ENCODE data around the gene ZNF385B.
"Not testable (repeated sequence)": the region's sequence is repeated elsewhere in the genome, so short reads cannot be mapped to it uniquely, and the experiment has no call there.

Gene ZNF385B

DNA sequence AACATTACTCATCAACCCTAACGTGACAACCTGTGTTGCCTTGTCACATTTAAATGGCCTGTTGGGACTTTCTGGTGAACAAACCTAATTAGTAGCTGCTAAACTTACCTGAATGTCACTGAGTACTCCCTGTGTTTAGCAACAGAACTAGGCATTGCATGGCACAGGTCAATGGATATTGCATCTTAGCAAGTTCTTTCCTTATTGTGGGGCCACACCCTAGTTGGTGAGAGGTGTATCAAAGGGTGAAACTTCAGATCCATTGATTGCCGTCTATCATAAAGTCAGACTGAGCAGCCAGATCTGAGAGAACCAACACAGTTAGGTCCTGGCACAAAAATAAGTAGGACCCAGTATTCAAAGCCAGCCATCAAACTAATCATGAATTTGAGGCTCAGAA lies 29.8 kb upstream of the ZNF385B start:
- Histone ChIP-seq H3K4me2 (ENCODE audit: insufficient read depth, low read length) (no peak overlapping the region), H2AFZ (ENCODE audit: low read depth, low read length) (no peak overlapping the region), H4K20me1 (ENCODE audit: insufficient read depth, low read length) (no peaks in the 10 kb centered on the region), H3K36me3 (ENCODE audit: insufficient read depth, low read length) (no peaks in the 10 kb centered on the region), H3K9ac (ENCODE audit: low read depth, low read length) (no peak overlapping the region), H3K27ac (ENCODE audit: low read length) (no peak overlapping the region), H3K27me3 (ENCODE audit: insufficient read depth, low read length, poor library complexity) (peaks cover 8% of the 10 kb centered on the region), H3K4me3 (ENCODE audit: low read depth in 1 of 2, low read length in 2 of 2) (no peak overlapping the region), H3K4me1 (ENCODE audit: insufficient read depth, low read length) (no peaks in the 10 kb centered on the region), H3K79me2 (ENCODE audit: insufficient read depth, low read length) (no peaks in the 10 kb centered on the region), H3K9me3 (ENCODE audit: insufficient read depth, low read length, severe bottlenecking) (no peaks in the 10 kb centered on the region)
- no peak for DNase-seq
- TF ChIP-seq, protein P1, sequence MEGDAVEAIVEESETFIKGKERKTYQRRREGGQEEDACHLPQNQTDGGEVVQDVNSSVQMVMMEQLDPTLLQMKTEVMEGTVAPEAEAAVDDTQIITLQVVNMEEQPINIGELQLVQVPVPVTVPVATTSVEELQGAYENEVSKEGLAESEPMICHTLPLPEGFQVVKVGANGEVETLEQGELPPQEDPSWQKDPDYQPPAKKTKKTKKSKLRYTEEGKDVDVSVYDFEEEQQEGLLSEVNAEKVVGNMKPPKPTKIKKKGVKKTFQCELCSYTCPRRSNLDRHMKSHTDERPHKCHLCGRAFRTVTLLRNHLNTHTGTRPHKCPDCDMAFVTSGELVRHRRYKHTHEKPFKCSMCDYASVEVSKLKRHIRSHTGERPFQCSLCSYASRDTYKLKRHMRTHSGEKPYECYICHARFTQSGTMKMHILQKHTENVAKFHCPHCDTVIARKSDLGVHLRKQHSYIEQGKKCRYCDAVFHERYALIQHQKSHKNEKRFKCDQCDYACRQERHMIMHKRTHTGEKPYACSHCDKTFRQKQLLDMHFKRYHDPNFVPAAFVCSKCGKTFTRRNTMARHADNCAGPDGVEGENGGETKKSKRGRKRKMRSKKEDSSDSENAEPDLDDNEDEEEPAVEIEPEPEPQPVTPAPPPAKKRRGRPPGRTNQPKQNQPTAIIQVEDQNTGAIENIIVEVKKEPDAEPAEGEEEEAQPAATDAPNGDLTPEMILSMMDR (IDR thresholded peaks at IDR 0.05; ENCODE audit: borderline replicate concordance, extremely low read depth, low read length, poor library complexity, severe bottlenecking): no peak
- ATAC-seq (ENCODE audit: insufficient read depth, low read depth): no peak

DNA sequence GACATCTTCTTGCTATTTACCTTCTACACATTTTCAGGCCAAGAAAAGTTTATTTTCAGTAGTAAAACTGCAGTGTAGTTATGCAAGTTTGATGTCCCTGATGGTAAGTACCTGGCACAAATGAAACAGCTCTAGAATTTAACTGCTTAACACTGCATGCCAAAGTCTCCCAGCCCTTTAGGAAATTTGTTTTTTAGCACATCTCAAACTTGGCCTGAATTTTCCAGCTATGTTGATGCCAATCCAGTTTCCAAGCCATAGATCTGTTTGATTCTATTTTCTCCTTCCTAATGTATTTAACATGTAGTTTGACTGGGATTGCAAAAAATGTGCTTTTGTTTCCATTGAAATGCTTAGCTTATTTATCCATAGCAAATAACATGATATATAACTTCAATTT lies 29.3 kb upstream of the ZNF385B start:
- TF ChIP-seq EZH2 (IDR thresholded peaks at IDR 0.05; ENCODE audit: borderline replicate concordance, low read depth, low read length, severe bottlenecking): no peak
- TF ChIP-seq, protein P1 (IDR thresholded peaks at IDR 0.05; ENCODE audit: borderline replicate concordance, extremely low read depth, low read length, poor library complexity, severe bottlenecking): no peak
- DNase-seq: no peak
- no peaks in the 10 kb centered on the region for H3K79me2 ChIP-seq (ENCODE audit: insufficient read depth, low read length)

DNA sequence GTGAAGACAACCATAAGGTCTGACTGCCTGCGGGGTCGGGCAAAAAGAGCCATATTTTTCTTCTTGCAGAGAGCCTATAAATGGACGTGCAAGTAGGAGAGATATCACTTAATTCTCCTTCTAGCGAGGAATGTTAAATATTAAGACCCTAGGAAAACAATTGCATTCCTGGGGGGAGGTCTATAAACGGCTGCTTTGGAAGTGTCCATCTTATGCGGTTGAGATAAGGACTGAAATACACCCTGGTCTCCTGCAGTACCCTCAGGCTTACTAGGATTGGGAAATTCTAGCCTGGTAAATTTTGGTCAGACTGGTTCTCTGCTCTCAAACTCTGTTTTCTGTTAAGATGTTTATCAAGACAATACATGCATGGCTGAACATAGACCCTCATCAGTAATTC lies 27.2 kb upstream of the ZNF385B start:
- ATAC-seq (ENCODE audit: insufficient read depth, low read depth); DNase-seq: not testable (repeated sequence)

More for the DNA sequence above, 29.3 kb upstream of the ZNF385B start:
- no peak overlapping the region for H3K27ac ChIP-seq (ENCODE audit: low read length)
- no peaks in the 10 kb centered on the region for H3K9me3 ChIP-seq (ENCODE audit: insufficient read depth, low read length, severe bottlenecking)
- H3K27me3 ChIP-seq (ENCODE audit: insufficient read depth, low read length, poor library complexity): peaks cover 8% of the 10 kb centered on the region
- H3K4me1 ChIP-seq (ENCODE audit: insufficient read depth, low read length): no peaks in the 10 kb centered on the region
- H3K9ac ChIP-seq (ENCODE audit: low read depth, low read length): no peak overlapping the region
- ATAC-seq (ENCODE audit: insufficient read depth, low read depth): no peak
- H2AFZ ChIP-seq (ENCODE audit: low read depth, low read length): no peak overlapping the region
- H4K20me1 ChIP-seq (ENCODE audit: insufficient read depth, low read length): no peaks in the 10 kb centered on the region
- H3K36me3 ChIP-seq (ENCODE audit: insufficient read depth, low read length): no peaks in the 10 kb centered on the region
- no peak overlapping the region for H3K4me3 ChIP-seq (ENCODE audit: low read depth in 1 of 2, low read length in 2 of 2)
- H3K4me2 ChIP-seq (ENCODE audit: insufficient read depth, low read length): no peak overlapping the region

DNA sequence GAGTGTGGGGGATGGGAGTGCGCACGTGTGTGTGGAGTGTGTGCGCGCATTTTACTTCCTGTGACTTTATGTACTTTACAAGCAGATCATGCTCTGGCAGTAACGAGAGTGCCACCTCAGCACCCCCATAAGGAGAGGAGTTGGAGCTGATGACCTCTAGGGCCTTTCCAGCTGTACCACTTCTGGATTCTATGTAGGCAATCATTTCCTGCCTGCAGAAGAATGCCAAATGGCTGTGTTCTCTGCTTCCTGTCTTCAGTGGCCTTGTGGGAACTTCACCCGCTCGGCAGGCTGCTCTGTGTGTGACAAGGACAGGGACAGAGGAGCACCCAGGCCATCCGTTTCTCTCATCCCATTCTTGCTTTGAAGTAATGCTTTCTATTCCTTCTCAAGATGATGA lies 22.8 kb upstream of the ZNF385B start:
- TF ChIP-seq, protein P1 (IDR thresholded peaks at IDR 0.05; ENCODE audit: borderline replicate concordance, extremely low read depth, low read length, poor library complexity, severe bottlenecking): no peak
- no peak for TF ChIP-seq EZH2 (IDR thresholded peaks at IDR 0.05; ENCODE audit: borderline replicate concordance, low read depth, low read length, severe bottlenecking)
- ATAC-seq (ENCODE audit: insufficient read depth, low read depth) (no peak), DNase-seq (no peak)
- no peaks in the 10 kb centered on the region for H3K4me1 ChIP-seq (ENCODE audit: insufficient read depth, low read length)
- no peak overlapping the region for H3K9ac ChIP-seq (ENCODE audit: low read depth, low read length)
- H4K20me1 ChIP-seq (ENCODE audit: insufficient read depth, low read length): no peaks in the 10 kb centered on the region
- H3K4me2 ChIP-seq (ENCODE audit: insufficient read depth, low read length): no peak overlapping the region
- no peak overlapping the region for H3K4me3 ChIP-seq (ENCODE audit: low read depth in 1 of 2, low read length in 2 of 2)
- peaks cover 4% of the 10 kb centered on the region for H3K27me3 ChIP-seq (ENCODE audit: insufficient read depth, low read length, poor library complexity)
- no peaks in the 10 kb centered on the region for H3K9me3 ChIP-seq (ENCODE audit: insufficient read depth, low read length, severe bottlenecking)
- no peaks in the 10 kb centered on the region for H3K79me2 ChIP-seq (ENCODE audit: insufficient read depth, low read length)
- H3K36me3 ChIP-seq (ENCODE audit: insufficient read depth, low read length): no peaks in the 10 kb centered on the region
- H3K27ac ChIP-seq (ENCODE audit: low read length): no peak overlapping the region
- H2AFZ ChIP-seq (ENCODE audit: low read depth, low read length): no peak overlapping the region

More for the DNA sequence above, 27.2 kb upstream of the ZNF385B start:
- H3K79me2 ChIP-seq (ENCODE audit: insufficient read depth, low read length); H3K27me3 ChIP-seq (ENCODE audit: insufficient read depth, low read length, poor library complexity); H2AFZ ChIP-seq (ENCODE audit: low read depth, low read length); H3K4me2 ChIP-seq (ENCODE audit: insufficient read depth, low read length); H3K27ac ChIP-seq (ENCODE audit: low read length); H3K4me3 ChIP-seq (ENCODE audit: low read depth in 1 of 2, low read length in 2 of 2); H3K9me3 ChIP-seq (ENCODE audit: insufficient read depth, low read length, severe bottlenecking); H3K4me1 ChIP-seq (ENCODE audit: insufficient read depth, low read length); H4K20me1 ChIP-seq (ENCODE audit: insufficient read depth, low read length); H3K36me3 ChIP-seq (ENCODE audit: insufficient read depth, low read length); H3K9ac ChIP-seq (ENCODE audit: low read depth, low read length): not testable (repeated sequence)

Data from DND-41 (cell line).